HG02870 (cell line): ENCODE results near the gene PPM1N.
A peak's percentile ranks its signal among the peaks of the same experiment; 100 is the strongest.

Source experiments
- ATAC-seq: cut with Tn5 transposase; IDR thresholded peaks from one replicate; pipeline ENCODE4 v1.9.1; 2021; ENCODE audit warnings: mild to moderate bottlenecking, moderate library complexity; ENCODE audit not compliant: unreplicated experiment

Gene PPM1N

GRCh38 chr19:45488708-45489107, 9.5 kb upstream of the PPM1N start:
- no peak for ATAC-seq

DNA sequence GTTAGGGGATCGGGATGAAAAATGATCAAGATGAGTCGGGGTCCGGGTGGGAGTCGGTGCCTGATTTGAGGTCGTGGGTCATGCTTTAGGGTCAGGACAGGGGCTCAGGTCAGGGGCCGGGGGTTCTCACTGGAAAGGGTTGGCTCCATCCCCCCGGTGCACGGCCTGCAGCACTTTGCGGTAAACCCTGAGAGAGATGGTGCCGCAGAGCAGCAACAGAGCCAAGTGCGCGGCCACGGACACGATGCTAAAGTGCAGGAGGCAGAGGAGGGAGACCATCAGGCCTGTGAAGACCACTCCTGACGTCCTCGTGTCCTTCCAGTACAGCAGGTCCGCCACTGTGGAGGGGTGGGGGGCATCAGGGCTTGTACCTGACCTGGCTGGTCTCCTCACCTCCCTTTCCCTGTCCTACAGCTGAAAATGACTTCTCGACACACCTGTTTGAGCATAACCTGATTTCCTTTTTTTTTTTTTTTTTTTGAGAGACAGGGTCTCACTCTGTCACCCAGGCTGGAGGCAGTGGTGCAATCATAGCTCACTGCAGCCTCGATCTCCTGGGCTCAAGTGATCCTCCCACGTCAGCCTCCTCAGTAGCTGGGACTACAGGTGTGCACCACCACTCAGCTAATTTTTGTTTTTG, 8.9 kb upstream of the PPM1N start:
- no peak for ATAC-seq

DNA sequence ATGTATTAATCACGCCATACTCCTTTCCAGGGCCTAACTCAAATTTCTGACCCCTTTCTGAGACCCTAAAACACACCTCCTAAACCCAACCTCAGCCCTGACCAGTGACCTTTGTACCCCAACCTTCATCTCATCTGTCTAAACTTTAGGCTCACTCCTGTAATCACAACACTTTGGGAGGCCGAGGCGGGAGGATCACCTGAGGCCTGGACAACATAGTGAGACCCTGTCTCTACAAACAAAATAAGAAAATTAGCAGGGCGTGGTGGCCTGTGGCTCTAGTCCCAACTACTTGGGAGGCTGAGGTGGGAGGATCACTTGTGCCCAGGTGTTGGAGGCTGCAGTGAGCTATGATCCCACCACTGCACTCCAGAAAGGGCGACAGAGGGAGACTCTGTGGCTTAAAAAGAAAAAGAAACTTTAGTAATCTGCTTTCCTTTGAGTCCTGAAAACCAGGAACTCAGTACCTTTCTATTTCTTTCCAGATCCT, 6.1 kb upstream of the PPM1N start:
- ATAC-seq = no peak

DNA sequence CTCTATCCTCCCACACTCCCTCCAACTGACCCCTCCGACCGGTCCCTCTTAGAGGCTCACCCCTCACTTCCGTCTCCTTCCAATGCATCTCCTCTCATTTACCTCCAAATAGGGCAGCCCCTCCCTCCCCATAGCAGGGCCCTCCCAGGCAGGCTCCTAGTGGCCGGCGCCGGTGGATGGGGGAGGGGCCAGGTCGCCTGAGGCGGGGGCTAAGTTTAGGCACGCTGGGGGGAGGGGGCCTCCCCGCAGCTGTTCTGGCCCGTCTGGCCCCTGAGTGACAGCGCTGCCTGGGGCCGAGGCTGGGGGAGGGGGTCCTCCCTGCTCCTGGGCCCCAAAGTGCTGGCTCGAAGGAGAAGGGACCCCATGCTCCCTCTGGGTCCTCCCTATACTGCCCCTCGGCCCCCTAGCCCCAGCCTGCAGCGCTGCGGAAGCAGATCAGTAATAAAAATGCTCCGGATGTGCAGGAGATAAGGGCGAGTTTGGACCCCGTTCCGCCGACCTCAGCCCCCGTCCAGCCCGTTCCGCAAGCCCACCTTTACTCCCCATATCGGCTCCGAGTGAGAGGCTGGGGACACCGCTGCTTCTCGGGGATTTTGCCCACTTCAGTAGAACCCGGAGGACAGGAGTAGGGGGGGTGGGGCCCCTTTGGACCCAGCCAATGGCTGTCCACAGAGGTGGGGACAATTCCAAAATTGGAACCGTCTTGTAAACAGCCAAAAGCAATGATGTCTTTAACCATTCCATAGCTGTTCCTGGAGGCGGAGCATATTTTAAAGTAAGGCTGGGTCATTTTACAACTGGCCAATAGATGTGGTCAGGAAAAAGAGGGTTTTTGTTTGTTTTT, 5.4 kb upstream of the PPM1N start:
- ATAC-seq = no peak

DNA sequence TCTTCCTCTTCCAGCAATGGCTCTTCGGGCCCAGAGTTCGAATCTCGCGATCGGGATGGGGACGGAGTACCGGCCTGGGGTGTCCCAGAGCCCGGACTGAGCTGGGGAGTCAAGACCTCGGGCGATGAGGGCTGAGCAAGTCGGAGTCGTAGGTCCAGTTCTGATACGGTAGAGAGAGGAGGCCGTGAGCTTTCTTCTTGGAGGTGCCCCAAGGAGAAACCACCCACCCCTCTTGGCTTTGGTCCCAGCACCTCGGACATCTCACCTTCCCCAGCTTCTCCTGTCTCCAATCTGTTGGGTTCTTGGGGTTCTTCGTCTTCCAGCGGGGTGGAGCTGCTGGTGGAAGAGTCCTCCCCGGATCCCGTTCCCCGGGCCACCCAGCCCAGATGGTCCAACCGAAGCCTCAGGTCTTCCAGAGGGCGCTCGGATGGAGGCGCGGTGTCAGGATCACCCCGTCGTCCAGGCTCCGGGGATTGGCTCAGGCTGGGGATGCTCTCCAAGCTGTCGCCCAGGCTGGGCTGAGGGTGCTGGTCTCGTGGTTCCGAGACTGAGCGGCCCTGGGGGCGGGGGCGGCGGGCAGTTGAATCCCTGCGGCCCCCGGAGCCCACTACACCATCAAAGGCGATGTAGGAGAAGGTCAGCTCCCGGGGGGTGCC, 3.9 kb upstream of the PPM1N start:
- no peak for ATAC-seq

DNA sequence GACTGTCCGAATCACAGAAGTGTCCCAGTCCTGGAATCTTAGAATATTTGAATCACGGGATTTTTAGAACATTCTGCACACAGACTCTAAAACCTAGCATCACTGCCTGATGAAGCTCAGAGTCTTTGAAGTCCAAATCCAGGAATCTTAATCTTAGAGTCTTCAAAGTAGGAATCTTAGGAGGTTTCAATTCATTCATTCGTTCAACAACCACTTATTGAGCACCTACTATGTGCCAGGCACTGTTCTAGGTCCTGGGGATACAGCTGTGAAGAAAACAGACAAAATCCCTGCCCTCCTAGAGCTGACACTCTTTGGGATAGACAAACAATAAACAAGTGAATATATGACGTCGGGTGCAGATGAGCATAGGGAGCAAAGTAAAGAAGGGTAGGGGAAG, 3.1 kb upstream of the PPM1N start:
- no peak for ATAC-seq

DNA sequence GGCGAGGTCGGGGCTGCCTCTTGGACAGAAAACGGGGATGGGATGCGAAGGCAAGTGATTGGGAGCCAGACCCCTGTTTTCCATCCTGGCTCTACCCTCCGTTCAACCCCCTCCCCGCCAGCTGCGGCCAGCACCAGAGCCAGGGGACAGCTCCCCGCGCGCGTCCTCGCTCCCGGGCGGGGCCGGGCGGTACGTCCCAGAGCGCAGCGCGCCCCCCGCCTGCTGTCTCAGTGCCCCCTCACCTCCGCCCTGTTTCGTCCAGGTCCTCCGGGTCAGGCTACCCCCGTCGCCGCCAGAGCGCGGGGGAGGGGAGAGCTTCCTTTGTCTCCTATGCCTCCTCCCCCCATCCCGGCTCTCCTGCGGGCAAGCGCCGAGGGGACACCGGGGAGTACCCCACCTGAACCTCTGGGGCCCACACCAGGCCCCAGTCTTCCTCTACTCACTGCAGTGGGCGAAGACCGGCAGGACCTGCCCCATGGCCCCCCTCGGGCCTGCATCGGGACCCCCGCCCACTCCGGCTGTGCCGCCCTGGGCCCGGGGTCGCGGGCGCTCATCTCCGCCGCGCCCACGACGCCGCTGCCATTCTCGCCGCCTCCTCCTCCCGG, 1.8 kb upstream of the PPM1N start:
- ATAC-seq = no peak

GRCh38 chr19:45497791-45498190, 452 bp upstream of the PPM1N start:
- no peak for ATAC-seq

DNA sequence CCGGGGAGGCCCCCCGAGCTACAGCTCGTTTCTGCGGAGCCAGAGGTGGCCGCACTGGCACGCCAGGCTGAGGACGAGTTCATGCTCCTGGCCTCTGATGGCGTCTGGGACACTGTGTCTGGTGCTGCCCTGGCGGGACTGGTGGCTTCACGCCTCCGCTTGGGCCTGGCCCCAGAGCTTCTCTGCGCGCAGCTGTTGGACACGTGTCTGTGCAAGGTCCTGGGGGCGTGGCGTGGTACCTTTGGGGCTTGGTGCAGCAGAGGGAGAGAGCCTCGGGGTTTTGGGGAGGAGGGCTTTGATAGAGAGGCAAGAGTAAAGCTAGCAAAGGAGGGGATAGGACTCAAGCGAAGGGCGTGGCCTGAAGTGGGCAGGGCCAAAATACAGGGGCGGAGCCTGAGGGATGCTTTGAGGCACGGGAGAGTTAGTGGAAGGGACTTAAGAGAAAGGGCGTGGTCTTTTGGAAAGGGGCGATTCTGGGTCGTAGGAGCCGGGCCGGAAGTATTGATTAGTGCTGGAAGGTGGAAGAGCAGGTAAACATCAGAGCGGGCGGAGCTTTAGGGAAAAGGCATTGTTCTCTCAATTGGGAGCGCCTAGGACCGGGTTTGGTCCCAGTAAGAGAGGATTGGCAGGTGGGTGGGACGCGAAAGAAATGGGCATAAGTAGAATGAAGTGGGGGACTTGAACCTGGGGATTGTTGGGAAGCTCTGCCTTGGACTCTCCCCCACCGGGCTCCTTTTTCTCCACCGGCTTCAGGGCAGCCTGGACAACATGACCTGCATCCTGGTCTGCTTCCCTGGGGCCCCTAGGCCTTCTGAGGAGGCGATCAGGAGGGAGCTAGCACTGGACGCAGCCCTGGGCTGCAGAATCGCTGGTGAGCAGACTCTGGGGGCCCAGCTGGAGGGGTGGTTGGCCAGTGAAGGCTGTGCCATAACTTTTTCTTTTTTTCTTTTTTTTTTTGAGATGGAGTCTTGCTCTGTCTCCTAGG, 1.2 kb downstream of the PPM1N start:
- ATAC-seq = no peak

GRCh38 chr19:45500918-45501729, 2.9 kb downstream of the PPM1N start:
- no peak for ATAC-seq

GRCh38 chr19:45501730-45502014, 3.4 kb downstream of the PPM1N start:
- ATAC-seq = no peak

- no peak for ATAC-seq
Observed at GRCh38 chr19:45502111-45502510, 3.9 kb downstream of the PPM1N start.

GRCh38 chr19:45503909-45504308, 5.7 kb downstream of the PPM1N start:
- ATAC-seq = no peak

GRCh38 chr19:45505151-45505995, 7.1 kb downstream of the PPM1N start:
- ATAC-seq = no peak

GRCh38 chr19:45505996-45506245, 7.7 kb downstream of the PPM1N start:
- ATAC-seq = no peak

GRCh38 chr19:45506246-45506988, 8.2 kb downstream of the PPM1N start:
- peak; percentile 61 for ATAC-seq

DNA sequence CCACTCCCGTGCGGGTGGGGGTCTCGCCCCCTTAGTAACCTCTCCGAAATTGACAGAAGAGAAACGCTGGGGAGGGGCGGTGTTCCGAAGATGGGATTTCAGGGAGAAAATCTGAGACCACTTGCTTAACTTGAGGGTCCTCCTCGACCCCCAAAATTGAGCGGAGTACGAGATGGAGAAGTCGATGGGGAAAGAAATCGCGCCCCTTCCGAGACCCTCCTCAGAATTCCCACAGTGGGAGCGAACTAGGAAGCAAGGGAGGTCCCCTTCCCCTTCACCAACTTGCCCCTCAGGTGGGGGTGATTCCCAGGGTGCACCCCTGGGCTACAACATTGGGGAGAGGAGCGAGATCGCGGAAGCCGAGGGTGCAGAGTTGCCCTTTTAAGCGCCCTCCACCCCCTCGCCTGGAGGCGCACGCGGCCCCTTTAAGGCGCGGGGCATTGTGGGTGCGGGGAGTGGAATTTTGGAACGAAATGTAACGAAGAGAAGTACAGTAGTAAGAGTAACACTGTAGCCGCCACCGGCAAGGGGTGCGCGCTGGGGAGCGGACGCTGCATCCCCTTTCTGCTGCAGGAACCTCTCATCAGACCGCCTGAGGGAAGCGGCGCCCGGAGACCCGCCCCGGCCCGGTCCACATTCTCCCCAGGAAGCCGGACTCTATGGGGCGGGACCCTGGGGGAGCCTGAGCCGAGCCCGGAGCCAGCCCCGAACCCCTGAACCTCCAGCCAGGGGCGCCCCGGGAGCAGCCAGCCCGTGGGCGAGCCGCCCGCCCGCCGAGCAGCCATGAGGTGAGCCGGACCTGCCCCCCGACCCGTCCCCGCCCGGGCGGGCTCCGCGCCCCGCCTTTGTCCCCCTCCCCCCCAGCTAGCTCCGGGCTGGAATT, 9.0 kb downstream of the PPM1N start, which contains the start of gene VASP:
VASP (plus strand) TSS at position 491 of the 883 bp plus-strand sequence; CDS start at position 784, 293 bp downstream.
- ATAC-seq = peak; percentile 56
